HepG2 (cell line): ENCODE results near the gene CRY1. TPM values are rescaled to one million over a fixed set of nuclear protein-coding genes. Genes with fewer than 3 reads are reported as not detected.

ENCODE experiments used
- ARNT2 ChIP-seq: sonication (generic); formaldehyde crosslinking; IDR thresholded peaks from 2 replicates; pipeline ENCODE4 v1.8.0; 2022; ENCODE audit warnings: mild to moderate bottlenecking, low read depth, missing genetic modification reagents, moderate library complexity
- CCDC6 ChIP-seq: sonication (generic); formaldehyde crosslinking; IDR thresholded peaks from 2 replicates; pipeline ENCODE4 v1.8.1; 2022; ENCODE audit warnings: mild to moderate bottlenecking, missing genetic modification reagents, moderate library complexity
- HIVEP1 ChIP-seq: sonication (generic); formaldehyde crosslinking; IDR thresholded peaks from 2 replicates; pipeline ENCODE4 v1.4.0; 2020; ENCODE audit warnings: mild to moderate bottlenecking, missing genetic modification reagents
- HMGA1 ChIP-seq: sonication (generic); formaldehyde crosslinking; conservative IDR thresholded peaks from 2 replicates; pipeline ENCODE4 v1.4.0; 2020; ENCODE audit warnings: missing genetic modification reagents
- LCORL ChIP-seq, 2 experiments: fragments of 450-650 bp in 1 of 2; sonication (generic) in 1 of 2; formaldehyde crosslinking in 1 of 2; IDR thresholded peaks; 2 replicates each; pipeline versions ENCODE4 v1.5.0 to v1.6.1; 2017 to 2020; ENCODE audit warnings: antibody characterized with exemption in 1 of 2, missing genetic modification reagents in 1 of 2
- MBD4 ChIP-seq: IDR thresholded peaks from 2 replicates; pipeline ENCODE4 v1.6.1; 2012; ENCODE audit warnings: low read length, inconsistent platforms, borderline replicate concordance
- NFATC3 ChIP-seq: sonication (generic); formaldehyde crosslinking; IDR thresholded peaks from 2 replicates; pipeline ENCODE4 v1.5.1; 2020; ENCODE audit warnings: mild to moderate bottlenecking, missing genetic modification reagents
- NFE2 ChIP-seq: sonication (generic); formaldehyde crosslinking; IDR thresholded peaks from 2 replicates; pipeline ENCODE4 v1.4.0; 2020; ENCODE audit warnings: missing genetic modification reagents
- NR3C1 ChIP-seq: sonication (generic); formaldehyde crosslinking; IDR thresholded peaks from 2 replicates; pipeline ENCODE4 v1.4.0; 2020; ENCODE audit warnings: missing genetic modification reagents
- ONECUT2 ChIP-seq: sonication (generic); formaldehyde crosslinking; IDR thresholded peaks from 2 replicates; pipeline ENCODE4 v1.4.0; 2020; ENCODE audit warnings: missing genetic modification reagents
- PCBP1 ChIP-seq: fragments of 200-400 bp; formaldehyde crosslinking; IDR thresholded peaks from 2 replicates; pipeline ENCODE4 v1.6.1; 2017; ENCODE audit warnings: mild to moderate bottlenecking, low read depth, low read length, borderline replicate concordance
- REST ChIP-seq, 2 experiments: IDR thresholded peaks; 2 replicates each; pipeline ENCODE4 v1.6.1; 2011 to 2012; ENCODE audit warnings: low read length in 2 of 2, borderline replicate concordance in 1 of 2, low read depth in 1 of 2, mild to moderate bottlenecking in 1 of 2, moderate library complexity in 1 of 2
- RFX5 ChIP-seq: IDR thresholded peaks from 2 replicates; pipeline ENCODE4 v1.6.1; 2011; ENCODE audit warnings: low read depth, low read length, improper control_type of control experiment
- ZFP36L1 ChIP-seq: sonication (generic); formaldehyde crosslinking; IDR thresholded peaks from 2 replicates; pipeline ENCODE4 v1.8.0; 2022; ENCODE audit warnings: mild to moderate bottlenecking, missing genetic modification reagents, moderate library complexity
- ZNF530 ChIP-seq: sonication (generic); formaldehyde crosslinking; IDR thresholded peaks from 2 replicates; pipeline ENCODE4 v1.5.0; 2020; ENCODE audit warnings: low read depth, mild to moderate bottlenecking, missing genetic modification reagents
- ZNF557 ChIP-seq: sonication (generic); formaldehyde crosslinking; IDR thresholded peaks from 2 replicates; pipeline ENCODE4 v1.4.0; 2020; ENCODE audit warnings: missing genetic modification reagents
- ZNF576 ChIP-seq: sonication (generic); formaldehyde crosslinking; IDR thresholded peaks from 2 replicates; pipeline ENCODE4 v1.4.0; 2020; ENCODE audit warnings: mild to moderate bottlenecking, missing genetic modification reagents
- polyA plus RNA-seq, 8 experiments: library from polyadenylated mRNA; depleted of rRNA in 3 of 8; stranded (reverse) in 7 of 8; unstranded in 1 of 8; fragments of >200 nt; fragmentation: Illumina TruSeq in 4 of 8; extraction: Trizol in 4 of 8; gene quantifications; 2 replicates each; pipeline versions ENCODE4 v1.2.1 to v1.2.3, GENCODE V29; 2011 to 2016; ENCODE audit warnings: low read depth in 4 of 8, missing spikeins in 1 of 8, mixed read lengths in 1 of 8; ENCODE audit not compliant: insufficient read depth in 1 of 8
- total RNA-seq, 5 experiments: library from RNA; depleted of rRNA; stranded (reverse); fragments of >200 nt; fragmentation: Illumina TruSeq; extraction: Trizol; gene quantifications; 2 replicates each; pipeline ENCODE4 v1.2.3, GENCODE V29; 2016; ENCODE audit warnings: low read depth in 1 of 5
- TF ChIP-seq, protein P1 (sequence below): sonication (generic); formaldehyde crosslinking; conservative IDR thresholded peaks from 2 replicates; pipeline ENCODE4 v1.8.0; 2022; ENCODE audit warnings: missing genetic modification reagents
- TF ChIP-seq, protein P2 (sequence below): sonication (generic); formaldehyde crosslinking; IDR thresholded peaks from 2 replicates; pipeline ENCODE4 v1.8.0; 2022; ENCODE audit warnings: missing genetic modification reagents, mild to moderate bottlenecking, inconsistent platforms, borderline replicate concordance
- TF ChIP-seq, protein P3 (sequence below): sonication (generic); formaldehyde crosslinking; IDR thresholded peaks from 2 replicates; pipeline ENCODE4 v1.5.1; 2020; ENCODE audit warnings: mild to moderate bottlenecking, missing genetic modification reagents, borderline replicate concordance

The CRY1 gene
- total and polyA plus RNA-seq, 2 of the 13 experiments (the other 11 are each of a cell fraction or from before 2014, with no cell fraction given): 11.4 to 13.9 TPM

GRCh38 chr12:106986625-106987389 is 106.5 kb downstream of the CRY1 start, which contains the start of gene MTERF2 (continued):
- no peak for TF ChIP-seq REST (IDR thresholded peaks at IDR 0.05; ENCODE audit: borderline replicate concordance in 1 of 2, low read depth in 1 of 2, low read length in 2 of 2)
- TF ChIP-seq ZNF557: no peak
- TF ChIP-seq LCORL (IDR thresholded peaks at IDR 0.05): no peak
- TF ChIP-seq LCORL (CRISPR knock-in tag; IDR thresholded peaks at IDR 0.05): 0 out of 2 replicates have a peak, but pooled peaks have one; percentile 17
- no peak for TF ChIP-seq ZNF576 (CRISPR knock-in tag)
- no peak; the same call in 1 of the 2 replicates for TF ChIP-seq ARNT2 (CRISPR knock-in tag)
- no peak for TF ChIP-seq HIVEP1
- TF ChIP-seq RFX5: no peak
- TF ChIP-seq, protein P1, sequence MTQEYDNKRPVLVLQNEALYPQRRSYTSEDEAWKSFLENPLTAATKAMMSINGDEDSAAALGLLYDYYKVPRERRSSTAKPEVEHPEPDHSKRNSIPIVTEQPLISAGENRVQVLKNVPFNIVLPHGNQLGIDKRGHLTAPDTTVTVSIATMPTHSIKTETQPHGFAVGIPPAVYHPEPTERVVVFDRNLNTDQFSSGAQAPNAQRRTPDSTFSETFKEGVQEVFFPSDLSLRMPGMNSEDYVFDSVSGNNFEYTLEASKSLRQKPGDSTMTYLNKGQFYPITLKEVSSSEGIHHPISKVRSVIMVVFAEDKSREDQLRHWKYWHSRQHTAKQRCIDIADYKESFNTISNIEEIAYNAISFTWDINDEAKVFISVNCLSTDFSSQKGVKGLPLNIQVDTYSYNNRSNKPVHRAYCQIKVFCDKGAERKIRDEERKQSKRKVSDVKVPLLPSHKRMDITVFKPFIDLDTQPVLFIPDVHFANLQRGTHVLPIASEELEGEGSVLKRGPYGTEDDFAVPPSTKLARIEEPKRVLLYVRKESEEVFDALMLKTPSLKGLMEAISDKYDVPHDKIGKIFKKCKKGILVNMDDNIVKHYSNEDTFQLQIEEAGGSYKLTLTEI (CRISPR knock-in tag): no peak
- TF ChIP-seq ZFP36L1 (CRISPR knock-in tag): peak; percentile 62; the same call in 1 of the 2 replicates
- no peak for TF ChIP-seq NR3C1
- TF ChIP-seq MBD4: no peak
- TF ChIP-seq, protein P2, sequence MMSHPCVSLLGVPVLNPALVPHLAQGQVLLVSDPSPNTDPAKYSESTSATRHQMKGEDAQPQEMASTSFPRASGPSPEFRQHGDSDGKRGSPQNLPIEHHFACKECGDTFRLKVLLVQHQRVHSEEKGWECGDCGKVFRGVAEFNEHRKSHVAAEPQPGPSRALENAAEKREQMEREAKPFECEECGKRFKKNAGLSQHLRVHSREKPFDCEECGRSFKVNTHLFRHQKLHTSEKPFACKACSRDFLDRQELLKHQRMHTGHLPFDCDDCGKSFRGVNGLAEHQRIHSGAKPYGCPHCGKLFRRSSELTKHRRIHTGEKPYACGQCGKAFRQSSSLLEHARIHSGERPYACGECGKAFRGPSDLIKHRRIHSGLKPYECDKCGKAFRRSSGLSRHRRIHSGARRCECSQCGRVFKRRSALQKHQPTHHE (CRISPR knock-in tag): peak; percentile 70; the same call in 1 of the 2 replicates
- TF ChIP-seq, protein P3, sequence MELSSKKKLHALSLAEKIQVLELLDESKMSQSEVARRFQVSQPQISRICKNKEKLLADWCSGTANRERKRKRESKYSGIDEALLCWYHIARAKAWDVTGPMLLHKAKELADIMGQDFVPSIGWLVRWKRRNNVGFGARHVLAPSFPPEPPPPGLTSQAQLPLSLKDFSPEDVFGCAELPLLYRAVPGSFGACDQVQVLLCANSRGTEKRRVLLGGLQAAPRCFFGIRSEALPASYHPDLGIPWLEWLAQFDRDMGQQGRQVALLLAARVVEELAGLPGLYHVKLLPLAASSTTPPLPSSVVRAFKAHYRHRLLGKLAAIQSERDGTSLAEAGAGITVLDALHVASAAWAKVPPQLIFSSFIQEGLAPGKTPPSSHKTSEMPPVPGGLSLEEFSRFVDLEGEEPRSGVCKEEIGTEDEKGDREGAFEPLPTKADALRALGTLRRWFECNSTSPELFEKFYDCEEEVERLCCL (CRISPR knock-in tag): no peak
- no peak for TF ChIP-seq NFE2
- no peak for TF ChIP-seq HMGA1 (CRISPR knock-in tag)
- no peak for TF ChIP-seq PCBP1
- no peak for TF ChIP-seq ONECUT2
- TF ChIP-seq NFATC3: no peak
- TF ChIP-seq CCDC6 (CRISPR knock-in tag): no peak
- TF ChIP-seq ZNF530 (CRISPR knock-in tag): no peak
